Left hindlimb (tissue), 1 donor: Measurements from ENCODE around the gene GRK6.

Experiments
- DNase-seq: peaks from one replicate; pipeline ENCODE4 v3.0.0-alpha.2; 2018

The GRK6 gene

GRCh38 chr5:177455036-177455660, 28.7 kb downstream of the GRK6 start:
- peak; percentile 86 for DNase-seq

- DNase-seq, result peak; percentile 91
These were observed 29.4 kb downstream of the GRK6 start for GRCh38 chr5:177455661-177456590.

GRCh38 chr5:177456591-177456964, 30.1 kb downstream of the GRK6 start:
- DNase-seq, result no peak

- DNase-seq, result peak; percentile 90
These were observed 30.7 kb downstream of the GRK6 start for GRCh38 chr5:177456976-177457851.

- DNase-seq, result no peak
These were observed 31.6 kb downstream of the GRK6 start for GRCh38 chr5:177457852-177458681.

- DNase-seq, result no peak
These were observed 32.5 kb downstream of the GRK6 start for GRCh38 chr5:177458912-177459350.

- DNase-seq, result no peak
These were observed 32.9 kb downstream of the GRK6 start for GRCh38 chr5:177459357-177459756.

- DNase-seq, result no peak
These were observed 33.5 kb downstream of the GRK6 start for GRCh38 chr5:177459819-177460628.

GRCh38 chr5:177462021-177462670, 35.7 kb downstream of the GRK6 start:
- peak; percentile 44 for DNase-seq

GRCh38 chr5:177465044-177465443, 38.6 kb downstream of the GRK6 start:
- no peak for DNase-seq

GRCh38 chr5:177466861-177467260, 40.4 kb downstream of the GRK6 start:
- DNase-seq, result no peak

GRCh38 chr5:177467436-177467835, 41.0 kb downstream of the GRK6 start:
- DNase-seq, result no peak

- DNase-seq, result no peak
These were observed 41.8 kb downstream of the GRK6 start for GRCh38 chr5:177468329-177468684.

- peak; percentile 73 for DNase-seq
These were observed 42.5 kb downstream of the GRK6 start for GRCh38 chr5:177468685-177469628.

GRCh38 chr5:177469750-177470525, 43.5 kb downstream of the GRK6 start:
- DNase-seq, result no peak

- DNase-seq, result no peak
These were observed 44.5 kb downstream of the GRK6 start for GRCh38 chr5:177470759-177471536.

GRCh38 chr5:177471610-177472356, 45.3 kb downstream of the GRK6 start:
- DNase-seq, result no peak
